ENCODE measurements around the gene AHNAK.

DNA sequence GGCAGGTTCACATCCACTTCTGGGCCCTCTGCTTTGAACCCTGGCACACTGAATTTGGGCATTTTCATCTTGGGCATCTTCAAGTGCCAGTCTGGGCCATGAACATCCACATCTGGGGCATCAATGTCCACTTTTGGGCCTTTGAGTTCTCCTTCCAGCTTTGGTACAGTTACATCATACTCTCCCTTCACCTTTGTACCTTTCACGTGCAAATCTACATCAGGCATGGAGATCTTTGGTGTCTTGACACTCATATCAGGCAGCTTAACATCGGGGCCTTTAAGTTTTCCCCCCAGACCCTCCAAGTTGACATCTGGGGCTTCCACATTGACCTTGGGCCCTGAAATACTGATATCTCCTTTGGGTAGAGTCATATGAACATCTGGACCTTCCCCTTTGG lies 14.5 kb downstream of the AHNAK start:
- TF ChIP-seq, protein P1, sequence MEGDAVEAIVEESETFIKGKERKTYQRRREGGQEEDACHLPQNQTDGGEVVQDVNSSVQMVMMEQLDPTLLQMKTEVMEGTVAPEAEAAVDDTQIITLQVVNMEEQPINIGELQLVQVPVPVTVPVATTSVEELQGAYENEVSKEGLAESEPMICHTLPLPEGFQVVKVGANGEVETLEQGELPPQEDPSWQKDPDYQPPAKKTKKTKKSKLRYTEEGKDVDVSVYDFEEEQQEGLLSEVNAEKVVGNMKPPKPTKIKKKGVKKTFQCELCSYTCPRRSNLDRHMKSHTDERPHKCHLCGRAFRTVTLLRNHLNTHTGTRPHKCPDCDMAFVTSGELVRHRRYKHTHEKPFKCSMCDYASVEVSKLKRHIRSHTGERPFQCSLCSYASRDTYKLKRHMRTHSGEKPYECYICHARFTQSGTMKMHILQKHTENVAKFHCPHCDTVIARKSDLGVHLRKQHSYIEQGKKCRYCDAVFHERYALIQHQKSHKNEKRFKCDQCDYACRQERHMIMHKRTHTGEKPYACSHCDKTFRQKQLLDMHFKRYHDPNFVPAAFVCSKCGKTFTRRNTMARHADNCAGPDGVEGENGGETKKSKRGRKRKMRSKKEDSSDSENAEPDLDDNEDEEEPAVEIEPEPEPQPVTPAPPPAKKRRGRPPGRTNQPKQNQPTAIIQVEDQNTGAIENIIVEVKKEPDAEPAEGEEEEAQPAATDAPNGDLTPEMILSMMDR (conservative IDR thresholded peaks at IDR 0.05 in 1 of 2, IDR thresholded peaks at IDR 0.05 in 1 of 2; ENCODE audit: low read depth in 1 of 2, low read length in 2 of 2) = no peak
- no peak for TF ChIP-seq EZH2 (IDR thresholded peaks at IDR 0.05; ENCODE audit: low read length, missing control alignments)

Measured in fibroblast of lung (primary cell).